Neural progenitor cell (in vitro differentiated cells): Measurements from ENCODE around the gene MDM2.

Experiments
- EZH2 ChIP-seq: fragments of 200-600 bp; sonication (generic); IDR thresholded peaks from 2 replicates; pipeline ENCODE4 v1.6.1; 2017; ENCODE audit warnings: antibody characterized with exemption, mild to moderate bottlenecking, moderate library complexity
- TF ChIP-seq, protein P1 (sequence below): fragments of 200-600 bp; sonication (generic); IDR thresholded peaks from 2 replicates; pipeline ENCODE4 v1.5.1; 2017; ENCODE audit warnings: antibody characterized with exemption, mild to moderate bottlenecking

DNA sequence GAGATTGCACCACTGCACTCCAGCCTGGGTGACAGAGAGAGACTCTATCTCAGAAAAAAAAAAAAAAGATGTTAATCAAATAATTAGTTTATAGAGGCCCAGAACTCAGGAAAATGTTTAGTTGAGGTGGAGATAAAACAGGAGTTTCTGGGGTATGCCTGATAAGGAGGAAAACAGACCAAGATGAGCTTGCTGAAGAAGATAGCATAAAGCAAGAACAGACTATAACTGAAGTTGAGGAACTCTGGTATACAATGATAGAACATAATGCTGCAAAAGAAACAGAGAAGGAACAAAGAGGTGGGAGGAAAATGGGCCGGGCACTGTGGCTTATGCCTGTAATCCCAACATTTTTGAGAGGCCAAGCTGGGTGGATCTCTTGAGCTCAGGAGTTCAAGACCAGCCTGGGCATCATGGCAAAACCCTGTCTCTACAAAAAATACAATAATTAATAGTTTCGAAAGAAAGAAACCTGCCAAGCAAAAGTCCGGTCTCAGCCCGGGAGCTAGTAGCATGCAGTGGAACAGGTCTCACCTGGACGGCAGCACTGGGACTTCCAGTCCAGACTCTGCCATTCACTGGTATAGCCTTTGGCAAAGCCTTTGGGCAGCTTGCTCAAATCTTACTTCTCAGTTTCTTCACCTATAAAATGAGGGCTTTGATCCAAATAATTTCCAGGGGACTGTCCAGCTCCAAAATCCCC, 36.6 kb upstream of the MDM2 start:
- TF ChIP-seq, protein P1, sequence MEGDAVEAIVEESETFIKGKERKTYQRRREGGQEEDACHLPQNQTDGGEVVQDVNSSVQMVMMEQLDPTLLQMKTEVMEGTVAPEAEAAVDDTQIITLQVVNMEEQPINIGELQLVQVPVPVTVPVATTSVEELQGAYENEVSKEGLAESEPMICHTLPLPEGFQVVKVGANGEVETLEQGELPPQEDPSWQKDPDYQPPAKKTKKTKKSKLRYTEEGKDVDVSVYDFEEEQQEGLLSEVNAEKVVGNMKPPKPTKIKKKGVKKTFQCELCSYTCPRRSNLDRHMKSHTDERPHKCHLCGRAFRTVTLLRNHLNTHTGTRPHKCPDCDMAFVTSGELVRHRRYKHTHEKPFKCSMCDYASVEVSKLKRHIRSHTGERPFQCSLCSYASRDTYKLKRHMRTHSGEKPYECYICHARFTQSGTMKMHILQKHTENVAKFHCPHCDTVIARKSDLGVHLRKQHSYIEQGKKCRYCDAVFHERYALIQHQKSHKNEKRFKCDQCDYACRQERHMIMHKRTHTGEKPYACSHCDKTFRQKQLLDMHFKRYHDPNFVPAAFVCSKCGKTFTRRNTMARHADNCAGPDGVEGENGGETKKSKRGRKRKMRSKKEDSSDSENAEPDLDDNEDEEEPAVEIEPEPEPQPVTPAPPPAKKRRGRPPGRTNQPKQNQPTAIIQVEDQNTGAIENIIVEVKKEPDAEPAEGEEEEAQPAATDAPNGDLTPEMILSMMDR, result no peak
- no peak for TF ChIP-seq EZH2
